ENCODE data around the gene ATP13A3.

The ATP13A3 gene

GRCh38 chr3:194399166-194399565 lies 87.6 kb downstream of the ATP13A3 start, which contains the start of gene GP5:
GP5 (minus strand) TSS chr3:194399266; CDS start chr3:194398282, 984 bp downstream.
- ChIA-PET CTCF (no interaction called here), POLR2A (no interaction called here)
- no peak for TF ChIP-seq FOXM1 (IDR thresholded peaks at IDR 0.05; ENCODE audit: borderline replicate concordance)
- TF ChIP-seq ZNF384 (IDR thresholded peaks at IDR 0.05): no peak
- DNase-seq (ENCODE audit: extremely low spot score): no peak

- ChIA-PET POLR2A (no interaction called here), CTCF (no interaction called here)
- DNase-seq (ENCODE audit: extremely low spot score): no peak
- no peak for TF ChIP-seq ZNF384 (IDR thresholded peaks at IDR 0.05)
- TF ChIP-seq TARDBP (IDR thresholded peaks at IDR 0.05): no peak
- TF ChIP-seq CTBP1 (IDR thresholded peaks at IDR 0.05; ENCODE audit: borderline replicate concordance): no peak
- TF ChIP-seq SP1 (IDR thresholded peaks at IDR 0.05): no peak
- TF ChIP-seq L3MBTL2 (conservative IDR thresholded peaks at IDR 0.05): no peak
These were observed 89.0 kb downstream of the ATP13A3 start for GRCh38 chr3:194397757-194398312.

DNA sequence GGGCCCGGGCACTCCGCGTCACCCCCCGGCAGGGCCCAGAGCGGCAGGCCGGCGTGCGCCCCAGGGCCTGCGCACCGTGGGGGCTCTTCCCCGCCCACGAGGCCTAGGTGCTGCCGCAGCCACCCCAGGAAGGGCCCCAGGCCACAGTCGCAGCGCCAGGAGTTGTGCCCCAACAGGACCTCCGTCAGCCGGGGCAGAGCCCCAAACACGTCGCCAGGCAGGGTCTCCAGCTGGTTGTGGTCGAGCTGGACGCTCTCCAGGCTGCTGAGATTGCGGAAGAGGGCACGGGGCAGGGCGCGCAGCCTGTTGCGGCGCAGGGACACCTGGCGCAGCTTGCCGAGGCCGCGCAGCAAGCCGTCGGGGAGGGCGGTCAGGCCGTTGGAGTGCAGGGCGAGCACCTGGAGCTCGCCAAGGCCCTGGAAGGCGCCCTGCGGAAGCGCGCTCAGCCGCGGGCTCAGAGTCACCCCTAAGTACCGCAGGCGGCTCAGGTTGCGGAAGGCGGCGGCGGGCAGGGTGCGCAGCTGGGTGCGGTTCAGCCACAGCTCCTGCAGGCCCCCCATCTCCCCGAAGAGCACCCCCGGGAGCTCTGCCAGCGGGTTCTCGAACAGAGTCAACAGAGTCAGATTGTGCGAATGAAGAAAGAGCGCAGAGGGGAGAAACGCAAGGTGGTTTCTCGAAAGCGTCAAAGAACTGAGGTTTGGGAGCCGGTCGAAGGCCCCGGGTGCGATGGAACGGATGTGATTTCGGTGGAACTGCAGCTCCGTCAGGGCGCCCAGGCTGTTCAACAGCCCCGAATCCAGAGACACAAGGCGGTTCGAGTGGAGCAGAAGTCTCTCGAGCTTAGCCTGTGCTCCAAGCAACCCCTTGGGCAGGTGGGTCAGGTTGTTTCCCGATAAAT lies 89.7 kb downstream of the ATP13A3 start:
- DNase-seq (ENCODE audit: extremely low spot score): no peak
- TF ChIP-seq L3MBTL2 (conservative IDR thresholded peaks at IDR 0.05) (no peak), FOXK2 (IDR thresholded peaks at IDR 0.05) (no peak), FOXA1 (IDR thresholded peaks at IDR 0.05) (no peak), NFRKB (IDR thresholded peaks at IDR 0.05) (no peak), ZNF384 (IDR thresholded peaks at IDR 0.05) (no peak), SP1 (IDR thresholded peaks at IDR 0.05) (no peak), BHLHE40 (IDR thresholded peaks at IDR 0.05; ENCODE audit: borderline replicate concordance) (no peak), HDGF (IDR thresholded peaks at IDR 0.05; ENCODE audit: borderline replicate concordance) (no peak), ARNT (IDR thresholded peaks at IDR 0.05) (no peak), PKNOX1 (IDR thresholded peaks at IDR 0.05) (no peak), FOXM1 (IDR thresholded peaks at IDR 0.05; ENCODE audit: borderline replicate concordance) (no peak)
- CTCF ChIA-PET: no interaction called here
- POLR2A ChIA-PET: no interaction called here

- ChIA-PET POLR2A (no interaction called here), CTCF (interaction anchor here (2.2 kb wide), 1 partner anchor 53 kb away, joined by 11 read pairs; no protein-coding TSS in a partner anchor)
- DNase-seq (ENCODE audit: extremely low spot score): no peak
- no peak for TF ChIP-seq TARDBP (IDR thresholded peaks at IDR 0.05)
- no peak for TF ChIP-seq ARNT (IDR thresholded peaks at IDR 0.05)
- TF ChIP-seq SP1 (IDR thresholded peaks at IDR 0.05): no peak
- TF ChIP-seq LEF1 (IDR thresholded peaks at IDR 0.05; ENCODE audit: borderline replicate concordance): no peak
- no peak for TF ChIP-seq PKNOX1 (IDR thresholded peaks at IDR 0.05)
- no peak for TF ChIP-seq FOXK2 (IDR thresholded peaks at IDR 0.05)
- no peak for TF ChIP-seq FOXA1 (IDR thresholded peaks at IDR 0.05)
- no peak for TF ChIP-seq BHLHE40 (IDR thresholded peaks at IDR 0.05; ENCODE audit: borderline replicate concordance)
These were observed 90.3 kb downstream of the ATP13A3 start for GRCh38 chr3:194396539-194396858.

DNA sequence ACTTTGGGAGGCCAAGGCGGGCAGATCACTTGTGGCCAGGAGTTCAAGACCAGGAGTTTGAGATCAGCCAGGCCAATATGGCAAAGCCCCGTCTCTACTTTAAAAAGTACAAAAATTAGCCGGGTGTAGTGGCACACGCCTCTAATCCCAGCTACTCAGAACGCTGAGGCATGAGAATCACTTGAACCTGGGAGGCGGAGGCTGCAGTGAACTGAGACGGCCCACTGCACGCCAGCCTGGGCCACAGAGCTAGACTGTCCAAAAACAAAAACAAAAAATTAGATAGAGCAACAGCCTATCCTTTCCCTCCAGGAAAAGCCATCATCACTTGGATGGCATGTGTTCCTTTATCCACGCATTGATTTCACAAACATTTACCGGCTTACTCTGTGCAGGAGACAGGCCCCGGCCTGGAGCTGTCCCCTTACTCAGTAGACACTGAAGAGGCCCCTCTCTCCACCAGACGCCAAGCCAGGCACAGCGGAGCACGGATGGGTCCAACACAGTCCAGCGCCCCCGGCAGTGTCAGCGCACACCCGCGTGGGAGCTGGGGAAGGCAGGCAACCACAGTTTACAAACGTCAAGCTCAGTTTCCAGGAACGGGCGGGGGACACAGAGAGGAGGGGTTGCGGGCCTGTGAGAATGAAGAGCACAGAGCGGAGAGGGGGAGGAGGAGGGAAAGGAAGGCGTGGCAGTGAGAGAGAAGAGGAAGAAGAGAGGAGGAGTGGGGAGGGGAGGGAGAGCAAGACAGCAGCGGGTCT lies 90.8 kb downstream of the ATP13A3 start:
- DNase-seq (ENCODE audit: extremely low spot score): no peak
- ChIA-PET CTCF (interaction anchor here (0.6 to 2.2 kb wide), 2 partner anchors 29 to 52 kb away, joined by 3 to 11 read pairs; no protein-coding TSS in a partner anchor), POLR2A (no interaction called here)
- TF ChIP-seq ELF4 (IDR thresholded peaks at IDR 0.05) (no peak), FOXA1 (IDR thresholded peaks at IDR 0.05) (no peak), LEF1 (IDR thresholded peaks at IDR 0.05; ENCODE audit: borderline replicate concordance) (no peak), ZNF384 (IDR thresholded peaks at IDR 0.05) (no peak), SP1 (IDR thresholded peaks at IDR 0.05) (no peak), FOXK2 (IDR thresholded peaks at IDR 0.05) (no peak)

GRCh38 chr3:194395212-194395611 lies 91.6 kb downstream of the ATP13A3 start:
- ChIA-PET POLR2A (no interaction called here), CTCF (interaction anchor here (0.6 to 2.2 kb wide), 3 partner anchors 28 to 53 kb away, joined by 3 to 11 read pairs (median 4); no protein-coding TSS in a partner anchor)
- TF ChIP-seq ARNT (IDR thresholded peaks at IDR 0.05): no peak
- TF ChIP-seq HDGF (IDR thresholded peaks at IDR 0.05; ENCODE audit: borderline replicate concordance): no peak
- no peak for DNase-seq (ENCODE audit: extremely low spot score)

DNA sequence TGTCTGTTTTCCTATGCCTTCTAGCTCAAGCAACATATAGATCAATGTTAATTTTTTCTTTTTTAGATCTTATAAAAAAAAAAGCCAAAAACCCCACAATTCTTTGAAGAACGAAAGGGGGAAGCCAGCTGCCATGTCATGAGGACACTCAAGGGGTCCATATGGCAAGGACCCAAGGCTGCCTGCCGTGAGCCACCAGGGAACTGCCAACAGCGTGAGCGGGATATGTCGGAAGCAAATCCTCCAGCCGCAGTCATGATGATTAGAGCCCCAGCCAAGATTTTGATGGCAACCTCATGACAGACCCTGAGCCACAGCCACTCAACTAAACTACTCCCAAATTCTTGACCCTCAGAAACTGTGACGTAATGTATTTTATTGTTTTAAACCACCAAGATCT lies 94.2 kb downstream of the ATP13A3 start:
- CTCF ChIA-PET: no interaction called here
- POLR2A ChIA-PET: no interaction called here
- DNase-seq (ENCODE audit: extremely low spot score): no peak
- no peak for TF ChIP-seq TARDBP (IDR thresholded peaks at IDR 0.05)
- no peak for TF ChIP-seq ARNT (IDR thresholded peaks at IDR 0.05)
- TF ChIP-seq LEF1 (IDR thresholded peaks at IDR 0.05; ENCODE audit: borderline replicate concordance): no peak

Data from HEK293T (cell line).